Glutamatergic neuron (in vitro differentiated cells): ENCODE results near the gene PDLIM7. TPM values are rescaled to one million over a fixed set of nuclear protein-coding genes. Genes with fewer than 3 reads are reported as not detected.

Source experiments
- DNase-seq: peaks from one replicate; pipeline ENCODE4 v3.0.0; 2022
- H3K27ac Mint-ChIP-seq: one replicate; pipeline ENCODE4 v1.8.0; 2020; ENCODE audit warnings: mild to moderate bottlenecking, mixed read lengths, inconsistent platforms; ENCODE audit not compliant: unreplicated experiment
- H3K27me3 Mint-ChIP-seq: one replicate; pipeline ENCODE4 v1.8.0; 2020; ENCODE audit warnings: mild to moderate bottlenecking, moderate library complexity, mixed read lengths, inconsistent platforms; ENCODE audit not compliant: unreplicated experiment
- H3K36me3 Mint-ChIP-seq: one replicate; pipeline ENCODE4 v1.8.0; 2020; ENCODE audit warnings: mild to moderate bottlenecking, mixed read lengths, inconsistent platforms; ENCODE audit not compliant: unreplicated experiment
- H3K4me1 Mint-ChIP-seq: one replicate; pipeline ENCODE4 v1.8.0; 2020; ENCODE audit warnings: mild to moderate bottlenecking, low read depth, mixed read lengths, inconsistent platforms; ENCODE audit not compliant: unreplicated experiment
- H3K4me3 Mint-ChIP-seq: one replicate; pipeline ENCODE4 v1.8.0; 2020; ENCODE audit warnings: mild to moderate bottlenecking, mixed read lengths, inconsistent platforms; ENCODE audit not compliant: unreplicated experiment
- H3K9me3 Mint-ChIP-seq: one replicate; pipeline ENCODE4 v1.8.0; 2020; ENCODE audit warnings: mild to moderate bottlenecking, moderate library complexity, mixed read lengths, inconsistent platforms; ENCODE audit not compliant: unreplicated experiment
- total RNA-seq: library from RNA; stranded (reverse); fragmentation: NEBNext Ultra II Directional; extraction: Animal tissue kit (Norgen Biotek cat#: 25700); gene quantifications from one replicate; pipeline ENCODE4 v1.2.1, GENCODE V29; 2021; ENCODE audit not compliant: unreplicated experiment
- TF ChIP-seq, protein P1 (sequence below): fragments of 200-600 bp; sonication (generic); IDR thresholded peaks from one replicate; pipeline ENCODE4 v1.5.0; 2021; ENCODE audit not compliant: partially characterized antibody, unreplicated experiment

The PDLIM7 gene
- total RNA-seq, 1 donor from 2014 or later: 430 TPM

DNA sequence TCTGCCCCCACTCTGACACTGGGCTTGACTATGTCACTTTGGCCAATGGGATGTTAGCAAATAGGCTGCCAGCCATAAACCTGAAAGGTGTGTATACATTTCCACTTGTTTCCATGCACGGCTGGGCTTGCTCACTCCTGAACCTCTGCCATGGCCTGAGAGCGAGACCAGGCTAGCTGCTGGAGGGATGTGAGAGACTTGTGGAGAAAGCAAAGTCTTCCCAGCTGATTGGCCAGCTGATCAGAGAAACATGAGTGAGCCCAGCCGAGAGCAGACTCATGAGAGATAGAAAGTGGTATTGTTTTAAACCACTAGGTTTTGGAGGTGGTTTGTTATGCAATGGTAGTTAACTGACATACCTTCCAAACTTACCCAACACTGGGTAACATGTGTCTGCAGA is 43.0 kb upstream of the PDLIM7 start:
- peaks cover 3% of the 10 kb centered on the region for H3K27me3 Mint-ChIP-seq
- H3K36me3 Mint-ChIP-seq: no peaks in the 10 kb centered on the region
- no peak for DNase-seq
- peaks cover 45% of the 10 kb centered on the region for H3K4me1 Mint-ChIP-seq
- no peak overlapping the region for H3K4me3 Mint-ChIP-seq
- no peak overlapping the region for H3K27ac Mint-ChIP-seq
- TF ChIP-seq, protein P1, sequence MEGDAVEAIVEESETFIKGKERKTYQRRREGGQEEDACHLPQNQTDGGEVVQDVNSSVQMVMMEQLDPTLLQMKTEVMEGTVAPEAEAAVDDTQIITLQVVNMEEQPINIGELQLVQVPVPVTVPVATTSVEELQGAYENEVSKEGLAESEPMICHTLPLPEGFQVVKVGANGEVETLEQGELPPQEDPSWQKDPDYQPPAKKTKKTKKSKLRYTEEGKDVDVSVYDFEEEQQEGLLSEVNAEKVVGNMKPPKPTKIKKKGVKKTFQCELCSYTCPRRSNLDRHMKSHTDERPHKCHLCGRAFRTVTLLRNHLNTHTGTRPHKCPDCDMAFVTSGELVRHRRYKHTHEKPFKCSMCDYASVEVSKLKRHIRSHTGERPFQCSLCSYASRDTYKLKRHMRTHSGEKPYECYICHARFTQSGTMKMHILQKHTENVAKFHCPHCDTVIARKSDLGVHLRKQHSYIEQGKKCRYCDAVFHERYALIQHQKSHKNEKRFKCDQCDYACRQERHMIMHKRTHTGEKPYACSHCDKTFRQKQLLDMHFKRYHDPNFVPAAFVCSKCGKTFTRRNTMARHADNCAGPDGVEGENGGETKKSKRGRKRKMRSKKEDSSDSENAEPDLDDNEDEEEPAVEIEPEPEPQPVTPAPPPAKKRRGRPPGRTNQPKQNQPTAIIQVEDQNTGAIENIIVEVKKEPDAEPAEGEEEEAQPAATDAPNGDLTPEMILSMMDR: no peak
- H3K9me3 Mint-ChIP-seq: peaks cover 6% of the 10 kb centered on the region

DNA sequence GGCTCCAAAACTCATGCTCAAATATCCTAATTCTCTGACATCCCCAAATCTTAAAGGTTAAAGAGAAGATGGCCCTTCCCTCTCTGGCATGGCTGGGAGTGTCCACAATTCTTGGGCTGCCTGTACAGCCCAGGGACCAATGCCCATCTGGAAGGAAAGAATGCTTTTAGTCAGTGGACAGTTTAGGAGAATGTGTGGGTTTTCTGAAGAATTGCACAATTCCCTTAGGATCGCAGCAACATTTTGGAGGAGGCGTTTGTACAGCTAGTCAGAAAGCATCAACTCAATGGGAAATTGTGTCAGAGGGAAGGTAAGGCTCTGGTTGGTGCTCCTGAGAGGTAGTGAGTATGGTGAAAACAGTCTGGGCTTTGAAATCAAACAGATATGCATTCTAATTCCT is 42.0 kb upstream of the PDLIM7 start:
- no peak for DNase-seq
- H3K4me1 Mint-ChIP-seq: peaks cover 43% of the 10 kb centered on the region
- H3K27me3 Mint-ChIP-seq: peaks cover 3% of the 10 kb centered on the region
- H3K27ac Mint-ChIP-seq: no peak overlapping the region
- H3K4me3 Mint-ChIP-seq: no peak overlapping the region
- H3K9me3 Mint-ChIP-seq: peaks cover 8% of the 10 kb centered on the region
- H3K36me3 Mint-ChIP-seq: no peaks in the 10 kb centered on the region
- TF ChIP-seq, protein P1: no peak

DNA sequence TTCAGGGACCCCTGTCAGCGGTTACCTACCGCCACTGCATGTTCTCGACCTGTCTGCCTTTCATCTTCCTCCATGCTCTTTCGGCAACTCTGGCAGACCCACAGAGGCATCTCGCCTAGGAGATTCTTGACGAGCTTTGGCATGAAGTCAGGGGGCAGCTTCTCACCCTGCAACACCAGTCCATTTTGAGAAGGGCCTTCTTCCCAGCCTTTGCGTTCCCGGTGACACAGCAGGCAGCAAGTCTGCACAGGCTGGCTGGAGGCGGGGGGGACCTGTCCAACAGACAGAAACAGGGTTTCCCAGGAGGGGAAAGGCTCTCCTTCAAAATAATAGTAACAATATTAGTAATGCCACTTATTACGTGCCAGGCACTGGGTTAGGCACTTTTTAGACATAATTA is 41.5 kb upstream of the PDLIM7 start:
- no peaks in the 10 kb centered on the region for H3K36me3 Mint-ChIP-seq
- H3K9me3 Mint-ChIP-seq: peaks cover 8% of the 10 kb centered on the region
- TF ChIP-seq, protein P1: no peak
- H3K27ac Mint-ChIP-seq: no peak overlapping the region
- H3K4me1 Mint-ChIP-seq: peaks cover 38% of the 10 kb centered on the region
- DNase-seq: no peak
- peaks cover 3% of the 10 kb centered on the region for H3K27me3 Mint-ChIP-seq
- H3K4me3 Mint-ChIP-seq: no peak overlapping the region

DNA sequence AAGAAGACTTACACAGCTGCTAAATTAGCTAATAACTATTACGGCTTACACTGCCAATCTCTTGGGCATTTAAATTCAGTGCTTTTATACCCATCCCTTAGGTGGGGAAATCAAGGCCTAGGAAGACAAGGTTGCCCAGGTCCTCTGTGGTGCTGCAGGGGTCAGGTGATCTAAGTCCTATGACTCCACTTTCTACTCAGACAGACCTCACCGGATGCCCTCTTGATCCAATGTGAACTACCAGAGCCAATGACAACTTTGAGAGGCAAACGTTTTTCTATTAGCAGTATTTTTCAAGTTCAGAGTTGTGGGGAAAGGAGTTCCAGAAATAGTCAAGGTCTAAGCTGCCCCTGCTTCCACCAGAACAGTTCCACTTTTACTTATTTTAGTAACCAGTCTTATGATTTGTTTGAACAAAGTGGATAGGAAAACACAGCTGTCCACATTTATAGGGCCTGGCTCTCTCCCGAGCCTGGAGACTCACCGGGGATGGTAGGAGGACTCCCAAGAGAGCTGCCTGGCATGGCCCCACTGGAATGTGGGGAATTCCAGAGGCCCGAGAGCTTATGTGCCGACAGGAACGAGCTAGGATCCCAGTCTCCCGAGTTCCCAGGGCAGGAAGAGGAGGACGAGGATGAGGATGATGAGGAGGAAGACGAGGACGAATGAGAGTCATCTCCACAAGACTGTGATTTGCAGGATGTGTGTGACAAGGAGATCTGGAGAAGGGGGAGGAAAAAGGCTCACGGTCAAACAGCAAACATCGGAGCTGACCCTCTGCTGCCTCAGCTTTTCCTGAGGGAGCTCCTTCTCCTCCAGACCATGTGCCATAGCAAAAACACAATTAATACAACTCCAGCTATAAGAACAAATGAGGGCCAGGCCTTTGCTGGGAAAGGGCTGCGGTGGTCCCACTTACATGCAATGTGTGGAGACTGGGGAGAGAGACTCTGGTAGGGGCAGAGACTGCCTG is 40.3 kb upstream of the PDLIM7 start:
- Mint-ChIP-seq H3K4me1 (peaks cover 30% of the 10 kb centered on the region), H3K9me3 (peaks cover 4% of the 10 kb centered on the region), H3K27me3 (peaks cover 4% of the 10 kb centered on the region), H3K4me3 (peak overlapping the region; percentile 37), H3K27ac (peak overlapping the region; percentile 75), H3K36me3 (no peaks in the 10 kb centered on the region)
- TF ChIP-seq, protein P1: no peak
- DNase-seq: no peak

DNA sequence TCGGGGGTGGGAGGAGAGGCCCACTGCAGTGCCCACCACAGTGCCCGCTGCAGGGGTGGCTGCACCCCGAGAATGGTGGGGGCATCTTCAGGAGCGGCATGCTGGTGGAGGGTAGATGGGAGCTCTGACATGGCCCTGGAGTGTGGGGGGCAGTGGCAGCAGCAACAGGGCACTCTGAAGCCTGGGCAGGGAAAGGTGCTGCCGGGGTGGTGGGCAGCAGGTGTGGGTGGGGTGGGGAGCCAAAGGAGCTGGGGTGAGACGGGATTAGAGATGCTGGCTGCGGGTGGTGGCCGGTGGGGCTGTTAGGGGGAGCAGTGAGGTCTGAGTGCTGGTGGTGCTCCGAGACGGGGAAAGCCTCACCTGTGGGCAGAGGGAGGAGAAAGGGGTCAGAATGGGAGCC is 39.0 kb upstream of the PDLIM7 start:
- H3K4me3 Mint-ChIP-seq: no peak overlapping the region
- H3K4me1 Mint-ChIP-seq: peaks cover 24% of the 10 kb centered on the region
- no peak for DNase-seq
- H3K27me3 Mint-ChIP-seq: peaks cover 8% of the 10 kb centered on the region
- TF ChIP-seq, protein P1: no peak
- H3K27ac Mint-ChIP-seq: no peak overlapping the region
- peaks cover 5% of the 10 kb centered on the region for H3K36me3 Mint-ChIP-seq
- H3K9me3 Mint-ChIP-seq: peaks cover 4% of the 10 kb centered on the region
